Ovary (tissue), 9 donors: ENCODE measurements around the gene FBXO11. TPM values are rescaled to one million over a fixed set of nuclear protein-coding genes. Genes with fewer than 3 reads are reported as not detected.

ENCODE experiments used
- DNase-seq, 5 donors: peaks; one replicate each; pipeline ENCODE4 v3.0.0-alpha.2; 2019 to 2020
- H3K27ac ChIP-seq, 2 donors: fragments of 200-600 bp; one replicate each; pipeline versions ENCODE4 v1.5.1 to v1.8.0; 2019 to 2022
- H3K27me3 ChIP-seq: fragments of 200-600 bp; one replicate; pipeline ENCODE4 v1.8.0; 2022
- H3K36me3 ChIP-seq: fragments of 200-600 bp; sonication (generic); one replicate; pipeline ENCODE4 v1.5.1; 2019
- H3K4me1 ChIP-seq: one replicate; pipeline ENCODE4 v1.8.1; 2013; ENCODE audit warnings: mild to moderate bottlenecking, moderate library complexity; ENCODE audit not compliant: insufficient read depth
- H3K4me3 ChIP-seq: fragments of 200-600 bp; sonication (generic); one replicate; pipeline ENCODE4 v1.5.1; 2017
- H3K9me3 ChIP-seq, 2 donors: fragments of 200-600 bp in 1 of 2; sonication (generic) in 1 of 2; one replicate each; pipeline versions ENCODE4 v1.5.1 to v1.8.1; 2013 to 2019; ENCODE audit warnings: mild to moderate bottlenecking in 1 of 2, moderate library complexity in 1 of 2
- EP300 ChIP-seq: sonication (generic); formaldehyde crosslinking; IDR thresholded peaks from one replicate; pipeline ENCODE4 v1.6.1; 2017; ENCODE audit warnings: antibody characterized with exemption
- POLR2A ChIP-seq: fragments of 450-650 bp; IDR thresholded peaks from one replicate; pipeline ENCODE4 v1.6.1; 2017; ENCODE audit warnings: antibody characterized with exemption, mild to moderate bottlenecking, moderate library complexity
- WGBS, 3 donors: extraction: QIAGEN DNeasy Blood & Tissue Kit in 1 of 3; methylation state at CpG; one replicate each; pipeline versions ENCODE4 v1.1.5 to v1.1.7; 2013 to 2017; 5-methylcytosine and 5-hydroxymethylcytosine counted together
- intact Hi-C, 4 donors: fragments of 100-400 bp; cut with DNase I; formaldehyde crosslinking; loops; one replicate each; pipeline versions ENCODE4 v1.11.0 to v1.15.1; 2022 to 2023
- polyA plus RNA-seq, 2 donors: library from polyadenylated mRNA; stranded (reverse); fragments of 200-250 nt in 1 of 2; fragments of 350-450 nt in 1 of 2; fragmentation: Illumina TruSeq in 1 of 2; extraction: RNeasy Lipid Tissue Mini Kit (QIAGEN cat#74804) in 1 of 2; gene quantifications; one replicate each; pipeline ENCODE4 v1.2.3, GENCODE V29; 2013 to 2014
- total RNA-seq, 7 donors: library from RNA; depleted of rRNA in 2 of 7; stranded (reverse); fragments of >200 nt in 2 of 7; fragmentation: NEBNext Ultra II Directional in 3 of 7; extraction: Animal tissue kit (Norgen Biotek cat#: 25700) in 3 of 7; gene quantifications; one replicate each; pipeline versions ENCODE4 v1.1.0 to v1.2.4, GENCODE V29; 2016 to 2023
- TF ChIP-seq, protein P1 (sequence below), 3 donors: fragments of 450-650 bp in 2 of 3; fragments of 200-600 bp in 1 of 3; IDR thresholded peaks; one replicate each; pipeline versions ENCODE4 v1.5.1 to v1.8.0; 2016 to 2022; ENCODE audit warnings: antibody characterized with exemption in 3 of 3, mild to moderate bottlenecking in 1 of 3
- donor health status: DM: no; HTN: no; CAD: no; lungs with moderate emphysema.
- donor health status: DM: no; HTN: no; CAD: no.
- donor health status: Bipolar disorder and iron deficiency.
- donor health status: DM: yes; HTN: yes; CAD: no.
- donor health status: DM: no; HTN: no; CAD: no.
- donor health status: DM: yes; HTN: yes; CAD: no.

FBXO11 gene
- total and polyA plus RNA-seq, 9 donors, result 35.6 to 85.9 (median 71.1) TPM

DNA sequence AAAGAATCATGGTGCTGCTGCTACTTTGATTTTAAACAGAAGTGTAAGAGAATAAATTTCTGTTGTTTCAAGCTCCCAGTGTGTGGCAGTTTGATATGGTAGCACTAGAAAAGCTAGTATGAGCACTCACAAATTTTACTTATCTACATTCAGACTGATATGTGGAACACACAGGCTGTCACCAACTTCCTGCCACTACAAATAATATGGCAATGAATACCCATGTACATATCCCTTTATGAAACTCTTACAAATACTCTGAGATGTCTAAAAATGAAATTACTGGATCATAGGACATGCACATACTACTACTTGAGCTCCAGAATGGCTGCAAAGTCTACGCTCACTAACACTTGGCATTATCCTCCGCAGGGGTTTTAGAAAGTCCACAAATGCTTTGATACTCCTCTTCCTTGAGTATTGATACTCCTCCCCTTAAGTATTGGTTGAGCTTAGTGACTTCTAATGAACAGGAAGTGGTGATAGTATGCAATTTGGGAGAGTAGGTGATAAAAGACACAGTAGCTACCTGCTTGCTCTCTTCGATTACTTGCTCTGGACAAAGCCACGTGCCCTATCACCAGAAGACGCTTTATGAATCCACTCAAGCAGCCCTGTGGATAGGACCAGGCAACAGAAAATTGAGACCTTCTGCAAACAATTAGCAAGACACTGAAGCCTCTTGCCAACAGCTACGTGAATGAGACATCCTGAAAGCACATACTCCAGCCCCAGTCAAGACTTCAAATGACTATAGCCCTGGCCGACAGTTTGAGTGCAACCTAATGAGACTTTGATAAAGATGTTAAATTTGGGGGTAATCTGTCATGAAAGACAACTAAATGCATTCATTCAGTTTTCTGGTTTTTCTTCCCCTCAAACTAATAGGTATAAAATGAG lies 35.4 kb downstream of the FBXO11 start:
- no peak overlapping the region for H3K27ac ChIP-seq
- intact Hi-C loops, result no loop called here

DNA sequence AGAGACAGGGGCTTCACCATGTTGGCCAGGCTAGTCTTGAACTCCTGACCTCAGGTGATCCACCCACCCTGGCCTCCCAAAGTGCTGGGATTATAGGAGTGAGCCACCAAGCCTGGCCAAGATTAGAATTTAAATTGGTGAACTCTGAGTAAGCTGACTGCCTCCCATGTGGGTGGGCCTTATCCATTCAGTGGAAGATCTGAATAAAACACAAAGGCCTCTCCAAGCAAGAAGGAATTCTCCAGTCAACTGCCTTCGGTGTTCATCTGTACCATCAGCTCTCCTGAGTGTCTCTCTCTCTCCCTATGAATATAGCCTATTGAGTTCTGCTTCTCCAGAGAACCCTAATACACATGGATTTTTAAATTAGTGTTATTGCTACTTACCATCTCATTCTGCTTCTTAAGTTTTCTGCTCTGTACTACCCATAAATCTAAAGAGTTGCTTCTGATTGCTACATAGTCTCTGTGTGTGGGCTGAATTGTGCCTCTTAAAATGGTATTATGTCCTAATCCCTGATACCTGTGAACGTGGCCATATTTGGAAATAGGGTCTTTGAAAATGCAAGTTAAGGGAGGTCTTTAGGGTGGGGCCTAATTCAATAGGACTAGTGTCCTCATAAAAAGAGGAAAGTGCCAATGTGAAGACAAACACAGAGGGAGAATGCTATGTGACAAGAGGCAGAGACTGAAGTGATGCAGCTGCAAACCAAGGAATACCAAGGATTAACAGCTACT lies 36.3 kb downstream of the FBXO11 start:
- peaks cover 8% of the 10 kb centered on the region for H3K4me1 ChIP-seq
- no peaks in the 10 kb centered on the region for H3K9me3 ChIP-seq
- TF ChIP-seq, protein P1, sequence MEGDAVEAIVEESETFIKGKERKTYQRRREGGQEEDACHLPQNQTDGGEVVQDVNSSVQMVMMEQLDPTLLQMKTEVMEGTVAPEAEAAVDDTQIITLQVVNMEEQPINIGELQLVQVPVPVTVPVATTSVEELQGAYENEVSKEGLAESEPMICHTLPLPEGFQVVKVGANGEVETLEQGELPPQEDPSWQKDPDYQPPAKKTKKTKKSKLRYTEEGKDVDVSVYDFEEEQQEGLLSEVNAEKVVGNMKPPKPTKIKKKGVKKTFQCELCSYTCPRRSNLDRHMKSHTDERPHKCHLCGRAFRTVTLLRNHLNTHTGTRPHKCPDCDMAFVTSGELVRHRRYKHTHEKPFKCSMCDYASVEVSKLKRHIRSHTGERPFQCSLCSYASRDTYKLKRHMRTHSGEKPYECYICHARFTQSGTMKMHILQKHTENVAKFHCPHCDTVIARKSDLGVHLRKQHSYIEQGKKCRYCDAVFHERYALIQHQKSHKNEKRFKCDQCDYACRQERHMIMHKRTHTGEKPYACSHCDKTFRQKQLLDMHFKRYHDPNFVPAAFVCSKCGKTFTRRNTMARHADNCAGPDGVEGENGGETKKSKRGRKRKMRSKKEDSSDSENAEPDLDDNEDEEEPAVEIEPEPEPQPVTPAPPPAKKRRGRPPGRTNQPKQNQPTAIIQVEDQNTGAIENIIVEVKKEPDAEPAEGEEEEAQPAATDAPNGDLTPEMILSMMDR (IDR thresholded peaks at IDR 0.05), result no peak
- no peak for TF ChIP-seq POLR2A
- TF ChIP-seq EP300, result no peak
- no peak overlapping the region for H3K27ac ChIP-seq
- intact Hi-C loops, result no loop called here
- no peak overlapping the region for H3K4me3 ChIP-seq
- H3K27me3 ChIP-seq, result no peaks in the 10 kb centered on the region
- 70 to 89% (median 74%) methylated on average over 2 of the region's 2 CpGs for WGBS, 3 donors
- H3K36me3 ChIP-seq, result no peaks in the 10 kb centered on the region
- no peak for DNase-seq

More for the DNA sequence above, 35.4 kb downstream of the FBXO11 start:
- H3K9me3 ChIP-seq, result no peaks in the 10 kb centered on the region
- DNase-seq, result no peak
- H3K4me1 ChIP-seq, result peaks cover 6% of the 10 kb centered on the region
- TF ChIP-seq EP300 (no peak), POLR2A (no peak)
- TF ChIP-seq, protein P1 (IDR thresholded peaks at IDR 0.05), result no peak
- no peaks in the 10 kb centered on the region for H3K36me3 ChIP-seq
- no peaks in the 10 kb centered on the region for H3K27me3 ChIP-seq
- no peak overlapping the region for H3K4me3 ChIP-seq
- WGBS, 3 donors, result 94 to 95% (median 95%) methylated on average over 7 of the region's 7 CpGs

DNA sequence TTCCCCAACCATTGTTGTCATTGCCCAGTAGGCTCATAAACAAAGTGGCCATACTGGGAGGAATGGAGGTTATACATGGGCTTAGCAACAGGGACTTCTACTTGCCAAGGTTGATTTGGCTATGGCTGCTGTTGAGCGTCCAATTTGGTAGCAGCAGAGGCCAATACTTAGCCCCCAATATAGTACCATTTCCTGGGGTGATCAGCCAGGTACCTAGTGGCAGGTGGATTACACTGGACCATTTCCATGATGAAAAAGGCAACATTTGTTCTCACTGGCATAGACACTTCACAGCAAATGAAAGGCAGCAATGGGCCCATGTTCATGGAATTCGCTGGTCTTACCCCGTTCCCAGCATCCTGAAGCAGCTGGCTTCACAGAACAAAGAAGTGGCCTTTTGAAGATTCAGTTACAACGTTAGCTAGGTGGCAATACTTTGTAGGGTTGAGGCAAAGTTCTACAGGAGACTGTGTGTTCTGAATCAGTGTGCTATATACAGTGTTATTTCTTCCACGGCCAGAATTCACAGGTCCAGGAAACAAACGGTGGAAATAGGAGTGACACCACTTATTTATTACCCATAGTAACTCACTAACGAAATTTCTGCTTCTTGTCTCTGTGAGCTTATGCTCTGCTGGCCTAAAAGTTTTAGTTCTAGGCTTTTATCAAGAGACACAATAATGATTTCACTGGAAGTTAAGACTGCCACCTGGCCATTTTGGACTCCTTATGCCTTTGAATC lies 37.5 kb downstream of the FBXO11 start:
- no peak for DNase-seq
- Histone ChIP-seq H3K36me3 (no peaks in the 10 kb centered on the region), H3K4me1 (peaks cover 8% of the 10 kb centered on the region), H3K4me3 (no peak overlapping the region), H3K9me3 (no peaks in the 10 kb centered on the region), H3K27me3 (no peaks in the 10 kb centered on the region), H3K27ac (no peak overlapping the region)
- 71 to 81% (median 80%) methylated on average over 7 of the region's 7 CpGs for WGBS, 3 donors
- intact Hi-C loops, result no loop called here
- TF ChIP-seq POLR2A (no peak), EP300 (no peak)
- TF ChIP-seq, protein P1 (IDR thresholded peaks at IDR 0.05), result no peak

DNA sequence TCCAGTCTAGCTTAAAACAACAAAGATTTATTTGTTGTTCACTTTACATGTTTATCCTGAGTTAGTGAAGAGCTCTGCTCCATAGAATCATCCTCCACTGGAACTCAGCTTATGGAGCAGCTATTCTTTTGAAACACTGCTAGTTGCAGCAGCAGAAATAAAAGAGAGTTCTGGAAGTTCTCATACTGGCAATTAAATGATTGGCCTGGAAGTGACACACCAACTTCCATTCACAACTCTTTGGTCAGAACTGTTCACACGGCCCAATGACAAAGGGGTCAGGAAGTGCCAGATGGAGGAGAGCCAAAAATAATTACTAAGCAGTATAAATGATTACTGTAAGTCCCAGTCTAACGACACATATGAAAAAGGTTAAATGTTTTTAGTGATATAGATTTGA lies 39.1 kb downstream of the FBXO11 start:
- H3K27me3 ChIP-seq, result no peaks in the 10 kb centered on the region
- WGBS, 3 donors, result 7 to 13% (median 10%) methylated on average over 2 of the region's 2 CpGs
- H3K4me1 ChIP-seq, result peaks cover 8% of the 10 kb centered on the region
- H3K4me3 ChIP-seq, result no peak overlapping the region
- no peaks in the 10 kb centered on the region for H3K9me3 ChIP-seq
- no peak for TF ChIP-seq POLR2A
- no peak for TF ChIP-seq EP300
- TF ChIP-seq, protein P1 (IDR thresholded peaks at IDR 0.05), result no peak
- no peaks in the 10 kb centered on the region for H3K36me3 ChIP-seq
- no peak for DNase-seq
- intact Hi-C loops, result no loop called here
- H3K27ac ChIP-seq, result no peak overlapping the region
